Pulmonary artery endothelial cell (primary cell): ENCODE data around the gene RNF25. TPM values are rescaled to one million over a fixed set of nuclear protein-coding genes. Genes with fewer than 3 reads are reported as not detected.

ENCODE experiments used
- DNase-seq: peaks from one replicate; pipeline ENCODE4 v3.0.0-alpha.2; 2011; ENCODE audit warnings: low read depth, low spot score
- total RNA-seq: library from RNA; depleted of rRNA; stranded (reverse); fragments of >200 nt; gene quantifications from 2 replicates; pipeline ENCODE4 v1.2.3, GENCODE V29; 2014

Gene RNF25
- total RNA-seq, 1 donor from 2014 or later = 43.2 TPM

- DNase-seq = no peak
Measured at GRCh38 chr2:218626369-218626768, 45.4 kb downstream of the RNF25 start.

GRCh38 chr2:218623366-218623705, 48.5 kb downstream of the RNF25 start:
- DNase-seq = no peak

- no peak for DNase-seq
Measured at GRCh38 chr2:218622606-218623365, 49.0 kb downstream of the RNF25 start.

GRCh38 chr2:218621007-218621406, 50.8 kb downstream of the RNF25 start:
- no peak for DNase-seq

- no peak for DNase-seq
Measured at GRCh38 chr2:218618102-218618860, 53.5 kb downstream of the RNF25 start.

GRCh38 chr2:218615868-218616315, 55.9 kb downstream of the RNF25 start:
- DNase-seq = no peak

Other genes with a start within 250 kb of the RNF25 start
- gene USP37, start 103.7 kb downstream of the RNF25 start, total RNA-seq = 7.9 and 11.8 TPM in 2 replicates
- gene CNOT9, start 103.2 kb downstream of the RNF25 start, total RNA-seq = 49.5 and 64.3 TPM in 2 replicates
- 1.6 and 3.0 TPM in 2 replicates for gene PLCD4, start 64.1 kb downstream of the RNF25 start, total RNA-seq
- gene ZNF142, start 12.4 kb downstream of the RNF25 start, total RNA-seq = 7.5 and 11.7 TPM in 2 replicates
- gene BCS1L, start 12.3 kb downstream of the RNF25 start, total RNA-seq = 33.9 and 57.8 TPM in 2 replicates
- 11.5 and 15.8 TPM in 2 replicates for gene STK36, start 84 bp upstream of the RNF25 start, total RNA-seq
- gene TTLL4, start 38.8 kb upstream of the RNF25 start, total RNA-seq = 6.4 and 10.0 TPM in 2 replicates
- gene CYP27A1, start 110.1 kb upstream of the RNF25 start, total RNA-seq = 10.5 and 10.9 TPM in 2 replicates
- gene PRKAG3, start 159.8 kb upstream of the RNF25 start, total RNA-seq = not detected in 2 replicates
- gene WNT6, start 187.8 kb upstream of the RNF25 start, total RNA-seq = not detected in 2 replicates
- gene WNT10A, start 208.8 kb upstream of the RNF25 start, total RNA-seq = not detected in 2 replicates